Measurements from ENCODE around the gene AP3B1. TPM values are rescaled to one million over a fixed set of nuclear protein-coding genes. Genes with fewer than 3 reads are reported as not detected.
A peak's percentile ranks its signal among the peaks of the same experiment; 100 is the strongest.

The AP3B1 gene, protein sequence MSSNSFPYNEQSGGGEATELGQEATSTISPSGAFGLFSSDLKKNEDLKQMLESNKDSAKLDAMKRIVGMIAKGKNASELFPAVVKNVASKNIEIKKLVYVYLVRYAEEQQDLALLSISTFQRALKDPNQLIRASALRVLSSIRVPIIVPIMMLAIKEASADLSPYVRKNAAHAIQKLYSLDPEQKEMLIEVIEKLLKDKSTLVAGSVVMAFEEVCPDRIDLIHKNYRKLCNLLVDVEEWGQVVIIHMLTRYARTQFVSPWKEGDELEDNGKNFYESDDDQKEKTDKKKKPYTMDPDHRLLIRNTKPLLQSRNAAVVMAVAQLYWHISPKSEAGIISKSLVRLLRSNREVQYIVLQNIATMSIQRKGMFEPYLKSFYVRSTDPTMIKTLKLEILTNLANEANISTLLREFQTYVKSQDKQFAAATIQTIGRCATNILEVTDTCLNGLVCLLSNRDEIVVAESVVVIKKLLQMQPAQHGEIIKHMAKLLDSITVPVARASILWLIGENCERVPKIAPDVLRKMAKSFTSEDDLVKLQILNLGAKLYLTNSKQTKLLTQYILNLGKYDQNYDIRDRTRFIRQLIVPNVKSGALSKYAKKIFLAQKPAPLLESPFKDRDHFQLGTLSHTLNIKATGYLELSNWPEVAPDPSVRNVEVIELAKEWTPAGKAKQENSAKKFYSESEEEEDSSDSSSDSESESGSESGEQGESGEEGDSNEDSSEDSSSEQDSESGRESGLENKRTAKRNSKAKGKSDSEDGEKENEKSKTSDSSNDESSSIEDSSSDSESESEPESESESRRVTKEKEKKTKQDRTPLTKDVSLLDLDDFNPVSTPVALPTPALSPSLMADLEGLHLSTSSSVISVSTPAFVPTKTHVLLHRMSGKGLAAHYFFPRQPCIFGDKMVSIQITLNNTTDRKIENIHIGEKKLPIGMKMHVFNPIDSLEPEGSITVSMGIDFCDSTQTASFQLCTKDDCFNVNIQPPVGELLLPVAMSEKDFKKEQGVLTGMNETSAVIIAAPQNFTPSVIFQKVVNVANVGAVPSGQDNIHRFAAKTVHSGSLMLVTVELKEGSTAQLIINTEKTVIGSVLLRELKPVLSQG
- total RNA-seq: 10 to 100 TPM; 38.5 to 55.6 (median 52.1) TPM
- long read RNA-seq, donor 1, full-length matches to known transcripts: 7 of 25 reads
- long read RNA-seq, donor 1, partial matches to known transcripts: 14 of 25 reads
- long read RNA-seq, donor 1, other reads (novel, unspliced or antisense): 4 of 25 reads
- long read RNA-seq, donor 2, full-length matches to known transcripts: 3 of 33 reads
- long read RNA-seq, donor 2, partial matches to known transcripts: 25 of 33 reads
- long read RNA-seq, donor 2, other reads (novel, unspliced or antisense): 5 of 33 reads

DNA sequence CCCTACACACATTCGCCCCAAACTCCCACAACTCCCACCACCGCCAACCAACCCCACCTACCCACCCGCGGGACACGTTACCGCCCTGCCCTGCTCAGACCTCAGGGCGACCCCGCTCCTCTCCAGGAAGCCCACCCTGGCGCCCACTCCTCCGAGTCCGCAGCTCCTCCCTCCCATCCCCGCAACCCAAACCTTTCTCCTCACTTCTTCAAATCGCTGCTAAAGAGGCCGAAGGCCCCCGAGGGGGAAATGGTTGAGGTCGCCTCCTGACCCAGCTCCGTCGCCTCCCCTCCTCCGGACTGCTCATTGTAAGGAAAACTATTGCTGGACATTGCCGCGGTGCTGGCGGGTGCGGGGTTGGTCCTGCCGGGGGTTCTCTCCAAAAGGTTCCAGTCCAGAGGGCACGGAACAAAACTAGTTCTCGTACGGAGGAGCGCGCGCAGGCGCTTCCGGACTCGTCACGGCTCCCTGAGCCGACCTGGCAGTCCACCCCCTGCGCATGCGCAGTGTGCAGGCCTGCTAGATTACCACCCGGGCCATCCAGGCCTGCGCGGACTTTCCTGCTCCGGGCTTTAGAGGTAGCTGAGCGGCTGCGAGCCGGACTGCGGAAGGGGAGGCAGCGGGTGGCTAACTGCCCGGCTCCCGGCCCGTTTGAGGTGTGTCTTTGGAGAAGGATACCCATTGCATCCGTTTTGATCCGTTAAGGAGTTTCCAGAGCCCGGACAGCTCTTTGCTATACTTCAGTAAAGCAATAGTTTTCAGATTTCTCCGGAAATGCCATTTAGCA is at the start of gene AP3B1:
AP3B1 (minus strand) TSS at position 451 of the 787 bp plus-strand sequence; CDS start at position 332, 119 bp downstream.
- no peaks in the 10 kb centered on the region for H3K36me3 ChIP-seq (ENCODE audit: low read depth)
- no peaks in the 10 kb centered on the region for H3K9me3 ChIP-seq

DNA sequence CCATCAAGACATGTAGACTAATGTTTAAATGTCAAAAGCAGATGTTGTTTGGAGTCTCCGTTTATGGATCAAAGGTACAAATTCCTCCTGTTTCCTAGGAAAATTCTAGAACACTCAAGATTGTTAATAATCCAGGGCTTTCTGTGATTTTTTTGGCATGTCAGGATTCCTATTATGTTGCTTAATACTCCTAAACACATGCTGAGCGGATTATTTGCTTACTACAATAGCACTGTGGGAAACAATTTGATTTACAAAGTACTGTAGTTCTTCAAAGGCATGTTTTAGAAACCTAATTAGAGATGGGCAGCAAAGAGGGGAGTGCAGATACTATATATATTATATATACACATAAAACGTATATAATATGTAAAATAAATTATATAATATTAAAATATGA is 46.9 kb upstream of the AP3B1 start:
- Histone ChIP-seq H3K4me3 (no peak overlapping the region), H3K4me1 (ENCODE audit: low read depth) (no peaks in the 10 kb centered on the region), H3K9me3 (peaks cover 6% of the 10 kb centered on the region), H3K36me3 (ENCODE audit: low read depth) (no peaks in the 10 kb centered on the region)
- intact Hi-C loops (cut with DNase I, micrococcal nuclease): no loop called here
- ATAC-seq (no peak), DNase-seq (no peak)
- TF ChIP-seq, protein P1, sequence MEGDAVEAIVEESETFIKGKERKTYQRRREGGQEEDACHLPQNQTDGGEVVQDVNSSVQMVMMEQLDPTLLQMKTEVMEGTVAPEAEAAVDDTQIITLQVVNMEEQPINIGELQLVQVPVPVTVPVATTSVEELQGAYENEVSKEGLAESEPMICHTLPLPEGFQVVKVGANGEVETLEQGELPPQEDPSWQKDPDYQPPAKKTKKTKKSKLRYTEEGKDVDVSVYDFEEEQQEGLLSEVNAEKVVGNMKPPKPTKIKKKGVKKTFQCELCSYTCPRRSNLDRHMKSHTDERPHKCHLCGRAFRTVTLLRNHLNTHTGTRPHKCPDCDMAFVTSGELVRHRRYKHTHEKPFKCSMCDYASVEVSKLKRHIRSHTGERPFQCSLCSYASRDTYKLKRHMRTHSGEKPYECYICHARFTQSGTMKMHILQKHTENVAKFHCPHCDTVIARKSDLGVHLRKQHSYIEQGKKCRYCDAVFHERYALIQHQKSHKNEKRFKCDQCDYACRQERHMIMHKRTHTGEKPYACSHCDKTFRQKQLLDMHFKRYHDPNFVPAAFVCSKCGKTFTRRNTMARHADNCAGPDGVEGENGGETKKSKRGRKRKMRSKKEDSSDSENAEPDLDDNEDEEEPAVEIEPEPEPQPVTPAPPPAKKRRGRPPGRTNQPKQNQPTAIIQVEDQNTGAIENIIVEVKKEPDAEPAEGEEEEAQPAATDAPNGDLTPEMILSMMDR (IDR thresholded peaks at IDR 0.05): no peak

More for the DNA sequence above, at the start of gene AP3B1:
- Histone ChIP-seq H3K4me3 (peak within 1 kb of the TSS; percentile 67), H3K4me1 (ENCODE audit: low read depth) (peaks cover 15% of the 10 kb centered on the region)
- ATAC-seq (peak; percentile 98), DNase-seq (peak; percentile 99 to 100 (median 99))
- intact Hi-C loops (cut with DNase I, micrococcal nuclease): loop anchor here (2.0 to 10.0 kb wide), 2 partner anchors 60 to 66 kb away; partner anchors contain the start of gene SCAMP1 (in 1 of the 2)
- TF ChIP-seq, protein P1 (IDR thresholded peaks at IDR 0.05): no peak

DNA sequence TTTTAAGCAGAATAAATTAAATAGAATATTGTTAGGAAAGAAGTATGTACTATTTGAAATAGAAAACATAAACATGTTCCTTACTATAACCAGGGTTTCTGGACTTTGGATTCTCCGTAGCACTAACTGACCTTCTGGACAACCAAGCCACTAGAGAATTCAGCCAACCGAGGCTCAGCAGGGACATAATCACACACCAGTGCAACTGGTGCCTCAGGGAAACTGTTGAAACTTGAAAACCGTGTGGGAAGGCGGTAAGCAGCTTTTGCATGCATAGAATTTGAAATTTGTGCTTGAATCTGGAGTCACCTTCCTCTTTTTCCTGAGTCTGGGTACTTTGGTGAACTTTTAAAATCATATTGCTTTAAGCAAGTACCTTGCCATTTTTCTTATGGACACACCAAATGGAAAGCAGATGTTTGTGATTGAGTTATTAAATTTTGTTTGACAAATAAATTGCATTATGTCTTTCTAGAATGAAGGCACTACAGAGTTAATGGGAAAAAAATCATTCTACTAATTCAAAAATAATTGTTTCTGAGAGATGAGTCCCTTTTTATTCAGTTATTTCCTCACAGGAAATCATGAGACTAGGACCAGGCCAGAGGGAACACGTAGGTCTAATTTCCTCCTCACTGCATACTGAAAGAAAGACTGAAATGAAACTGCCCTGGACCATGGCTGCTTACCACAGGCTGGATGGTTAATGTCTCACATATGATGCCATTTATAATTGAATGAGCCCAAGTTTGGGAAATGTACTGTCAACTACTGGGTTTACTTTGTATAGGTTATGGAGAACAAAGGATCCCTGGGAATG is 45.3 kb upstream of the AP3B1 start:
- peaks cover 6% of the 10 kb centered on the region for H3K9me3 ChIP-seq

DNA sequence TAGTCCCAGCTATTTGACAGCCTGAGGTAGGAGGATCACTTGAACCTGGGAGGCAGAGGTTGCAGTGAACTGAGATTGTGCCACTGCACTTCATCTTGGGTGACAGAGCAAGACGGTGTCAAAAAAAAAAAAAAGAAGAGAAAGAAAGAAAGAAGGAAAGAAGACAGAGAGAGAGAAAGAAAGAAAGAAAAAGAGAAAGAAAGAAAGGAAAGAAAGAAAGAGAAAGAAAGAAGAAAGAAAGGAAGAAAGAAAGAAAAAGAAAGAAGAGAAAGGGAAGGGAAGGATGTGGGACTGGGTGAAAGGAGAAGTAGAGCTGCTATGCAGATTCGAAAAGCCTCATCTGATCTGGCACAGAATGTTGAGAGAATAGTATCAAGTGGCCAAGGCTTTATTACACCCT is 42.2 kb upstream of the AP3B1 start:
- H3K4me3 ChIP-seq: no peak overlapping the region
- H3K36me3 ChIP-seq (ENCODE audit: low read depth): no peaks in the 10 kb centered on the region
- intact Hi-C loops (cut with DNase I, micrococcal nuclease): no loop called here
- no peak for ATAC-seq
- no peak for DNase-seq
- no peaks in the 10 kb centered on the region for H3K4me1 ChIP-seq (ENCODE audit: low read depth)
- H3K9me3 ChIP-seq: peaks cover 6% of the 10 kb centered on the region
- TF ChIP-seq, protein P1 (IDR thresholded peaks at IDR 0.05): no peak

More for the DNA sequence above, 45.3 kb upstream of the AP3B1 start:
- intact Hi-C loops (cut with DNase I, micrococcal nuclease): no loop called here
- ATAC-seq: no peak
- no peaks in the 10 kb centered on the region for H3K36me3 ChIP-seq (ENCODE audit: low read depth)
- TF ChIP-seq, protein P1 (IDR thresholded peaks at IDR 0.05): no peak
- no peak for DNase-seq
- no peaks in the 10 kb centered on the region for H3K4me1 ChIP-seq (ENCODE audit: low read depth)
- no peak overlapping the region for H3K4me3 ChIP-seq
